ENCODE data around the gene FRYL.

DNA sequence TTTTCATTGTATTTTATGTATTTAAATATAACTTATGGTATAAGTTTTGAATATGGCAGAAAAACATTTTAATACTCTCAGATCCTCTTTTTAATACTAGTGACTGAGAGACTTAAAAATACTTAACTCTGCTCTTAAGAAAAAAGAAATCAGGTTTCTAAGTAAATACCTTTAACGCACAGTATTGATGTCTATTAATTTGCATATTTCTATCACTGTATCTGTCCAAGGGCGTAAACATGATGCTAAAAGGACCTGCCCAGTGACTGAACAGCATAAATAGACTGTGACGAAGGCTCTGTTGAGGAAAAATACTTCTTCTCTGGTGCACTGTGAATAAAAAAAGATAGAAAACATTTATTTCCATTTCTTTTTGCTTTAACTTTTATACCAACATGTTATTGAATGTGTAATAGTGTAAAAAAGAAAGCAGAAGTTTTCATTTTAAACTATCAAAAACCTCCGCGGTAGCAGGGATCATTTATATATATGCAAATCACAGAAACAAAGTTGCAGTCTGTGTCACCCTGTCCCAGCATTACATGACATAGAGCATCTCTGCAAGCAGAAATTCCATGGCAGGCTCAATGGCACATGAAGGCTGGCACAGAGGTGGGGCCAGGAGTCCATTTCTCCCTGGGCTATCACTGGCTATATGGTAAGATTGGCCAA, 214.6 kb downstream of the FRYL start:
- TF ChIP-seq CTCF (IDR thresholded peaks at IDR 0.05) (no peak), POLR2A (IDR thresholded peaks at IDR 0.05) (no peak)

Measured in uterus (tissue), 2 donors.